Progenitor cell of endocrine pancreas (in vitro differentiated cells): ENCODE data around the gene TBCD. TPM values are rescaled to one million over a fixed set of nuclear protein-coding genes. Genes with fewer than 3 reads are reported as not detected.
A peak's percentile ranks its signal among the peaks of the same experiment; 100 is the strongest.

Experiments
- DNase-seq: peaks from one replicate; pipeline ENCODE4 v3.0.0; 2021; ENCODE audit warnings: low spot score; ENCODE audit not compliant: unreplicated experiment
- H3K27ac Mint-ChIP-seq: 2 replicates; pipeline ENCODE4 v1.8.0; 2021; ENCODE audit warnings: mild to moderate bottlenecking, moderate library complexity, mixed read lengths
- H3K27me3 Mint-ChIP-seq: 2 replicates; pipeline ENCODE4 v1.8.0; 2021; ENCODE audit warnings: mixed read lengths
- H3K36me3 Mint-ChIP-seq: 2 replicates; pipeline ENCODE4 v1.8.0; 2022; ENCODE audit warnings: mixed read lengths; ENCODE audit not compliant: insufficient read depth
- H3K4me1 Mint-ChIP-seq: 2 replicates; pipeline ENCODE4 v1.8.0; 2021; ENCODE audit warnings: low read depth, mixed read lengths
- H3K4me3 Mint-ChIP-seq: 2 replicates; pipeline ENCODE4 v1.8.0; 2021; ENCODE audit warnings: low read depth, mild to moderate bottlenecking, moderate library complexity, mixed read lengths
- H3K9me3 Mint-ChIP-seq: 2 replicates; pipeline ENCODE4 v1.8.0; 2021; ENCODE audit warnings: low read depth, mixed read lengths
- total RNA-seq: library from RNA; stranded (reverse); gene quantifications from 2 replicates; pipeline ENCODE4 v1.2.1, GENCODE V29; 2021
- TF ChIP-seq, protein P1 (sequence below): fragments of 200-600 bp; sonication (generic); IDR thresholded peaks from one replicate; pipeline ENCODE4 v1.5.0; 2021; ENCODE audit warnings: antibody characterized with exemption, mild to moderate bottlenecking; ENCODE audit not compliant: unreplicated experiment

The TBCD gene
- total RNA-seq, 1 donor from 2014 or later, result 95.6 TPM

DNA sequence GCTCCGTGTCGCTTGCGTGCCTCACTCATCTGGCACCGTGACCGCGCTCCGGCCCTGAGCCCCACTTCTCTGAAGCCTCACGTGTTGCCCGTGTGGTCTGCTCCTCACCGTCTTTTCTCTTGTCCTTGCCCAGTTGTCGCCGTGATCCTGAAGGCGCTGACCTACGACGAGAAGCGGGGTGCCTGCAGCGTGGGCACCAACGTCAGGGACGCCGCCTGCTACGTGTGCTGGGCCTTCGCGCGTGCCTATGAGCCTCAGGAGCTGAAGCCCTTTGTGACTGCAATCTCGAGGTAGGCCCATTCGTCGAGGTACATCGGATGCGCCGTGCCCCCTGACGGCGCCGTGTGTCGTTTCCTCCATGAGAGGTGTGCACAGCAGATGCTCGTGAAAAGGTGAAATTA, 118.2 kb downstream of the TBCD start:
- H3K36me3 Mint-ChIP-seq, result peaks cover 7% of the 10 kb centered on the region
- DNase-seq, result no peak
- H3K9me3 Mint-ChIP-seq, result no peaks in the 10 kb centered on the region

DNA sequence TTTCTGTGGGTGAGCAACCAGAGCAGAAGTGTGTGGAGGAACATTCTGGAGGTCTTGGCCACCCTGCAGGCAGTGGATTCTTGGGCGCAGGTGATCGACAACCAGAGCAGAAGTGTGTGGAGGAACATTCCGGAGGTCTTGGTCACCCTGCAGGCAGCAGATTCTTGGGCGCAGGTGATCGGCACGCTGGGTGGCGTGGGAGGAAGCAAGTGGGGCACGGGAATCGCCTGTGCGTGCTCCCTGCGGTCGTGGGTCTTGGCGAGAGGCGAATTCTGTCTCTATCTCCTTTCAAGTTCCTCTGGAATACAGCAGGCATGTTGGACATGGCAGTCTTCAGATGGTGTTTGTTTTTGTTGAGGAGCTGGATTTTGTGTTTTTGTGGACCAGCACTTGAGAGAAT, 118.7 kb downstream of the TBCD start:
- H3K9me3 Mint-ChIP-seq, result no peaks in the 10 kb centered on the region
- H3K36me3 Mint-ChIP-seq, result peaks cover 7% of the 10 kb centered on the region
- TF ChIP-seq, protein P1, sequence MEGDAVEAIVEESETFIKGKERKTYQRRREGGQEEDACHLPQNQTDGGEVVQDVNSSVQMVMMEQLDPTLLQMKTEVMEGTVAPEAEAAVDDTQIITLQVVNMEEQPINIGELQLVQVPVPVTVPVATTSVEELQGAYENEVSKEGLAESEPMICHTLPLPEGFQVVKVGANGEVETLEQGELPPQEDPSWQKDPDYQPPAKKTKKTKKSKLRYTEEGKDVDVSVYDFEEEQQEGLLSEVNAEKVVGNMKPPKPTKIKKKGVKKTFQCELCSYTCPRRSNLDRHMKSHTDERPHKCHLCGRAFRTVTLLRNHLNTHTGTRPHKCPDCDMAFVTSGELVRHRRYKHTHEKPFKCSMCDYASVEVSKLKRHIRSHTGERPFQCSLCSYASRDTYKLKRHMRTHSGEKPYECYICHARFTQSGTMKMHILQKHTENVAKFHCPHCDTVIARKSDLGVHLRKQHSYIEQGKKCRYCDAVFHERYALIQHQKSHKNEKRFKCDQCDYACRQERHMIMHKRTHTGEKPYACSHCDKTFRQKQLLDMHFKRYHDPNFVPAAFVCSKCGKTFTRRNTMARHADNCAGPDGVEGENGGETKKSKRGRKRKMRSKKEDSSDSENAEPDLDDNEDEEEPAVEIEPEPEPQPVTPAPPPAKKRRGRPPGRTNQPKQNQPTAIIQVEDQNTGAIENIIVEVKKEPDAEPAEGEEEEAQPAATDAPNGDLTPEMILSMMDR, result no peak
- no peak overlapping the region for H3K4me3 Mint-ChIP-seq
- DNase-seq, result no peak
- peaks cover 14% of the 10 kb centered on the region for H3K4me1 Mint-ChIP-seq
- no peaks in the 10 kb centered on the region for H3K27me3 Mint-ChIP-seq
- H3K27ac Mint-ChIP-seq, result peak overlapping the region; percentile 73

More for the DNA sequence above, 118.2 kb downstream of the TBCD start:
- Mint-ChIP-seq H3K27me3 (no peaks in the 10 kb centered on the region), H3K4me1 (peaks cover 10% of the 10 kb centered on the region), H3K4me3 (no peak overlapping the region), H3K27ac (peak overlapping the region; percentile 73)
- TF ChIP-seq, protein P1, result no peak

DNA sequence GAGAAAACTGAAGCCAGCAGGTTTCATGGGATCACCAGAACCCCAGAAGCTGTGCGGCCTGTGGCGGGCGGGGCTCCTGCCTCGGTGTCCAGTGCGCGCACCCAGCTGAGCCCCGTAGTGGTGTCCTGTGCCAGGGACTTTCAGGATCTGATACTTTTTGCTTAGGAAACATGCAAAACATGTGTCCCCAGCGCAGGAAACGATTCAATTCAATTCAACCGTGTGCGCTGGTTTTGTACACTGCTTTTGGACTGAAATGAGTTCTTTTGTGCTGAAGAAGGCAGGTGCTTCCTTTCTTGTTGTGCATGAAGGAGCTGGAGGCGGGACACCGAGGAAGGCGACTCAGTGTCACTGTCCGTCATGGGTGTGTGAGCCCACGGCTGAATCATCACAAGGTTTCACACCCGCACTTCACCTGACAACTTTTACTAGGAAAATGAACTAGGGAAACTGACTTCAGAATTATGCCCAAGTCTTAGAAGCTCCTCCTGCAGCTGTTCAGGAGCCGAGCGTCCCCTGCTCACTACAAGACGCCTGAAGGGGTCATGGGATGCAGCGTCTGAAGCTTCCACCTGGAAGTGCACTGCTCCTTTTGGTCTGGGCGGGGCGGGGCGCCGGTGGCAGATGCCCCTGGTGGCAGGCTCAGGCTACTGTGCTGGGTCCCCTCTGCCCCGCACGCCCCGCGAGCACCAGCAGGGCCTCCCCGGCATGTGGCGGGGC, 119.4 kb downstream of the TBCD start:
- H3K9me3 Mint-ChIP-seq, result no peaks in the 10 kb centered on the region
- H3K27ac Mint-ChIP-seq, result no peak overlapping the region
- H3K36me3 Mint-ChIP-seq, result peaks cover 7% of the 10 kb centered on the region
- H3K4me3 Mint-ChIP-seq, result no peak overlapping the region
- TF ChIP-seq, protein P1, result no peak
- H3K4me1 Mint-ChIP-seq, result peaks cover 18% of the 10 kb centered on the region
- DNase-seq, result no peak
- no peaks in the 10 kb centered on the region for H3K27me3 Mint-ChIP-seq

DNA sequence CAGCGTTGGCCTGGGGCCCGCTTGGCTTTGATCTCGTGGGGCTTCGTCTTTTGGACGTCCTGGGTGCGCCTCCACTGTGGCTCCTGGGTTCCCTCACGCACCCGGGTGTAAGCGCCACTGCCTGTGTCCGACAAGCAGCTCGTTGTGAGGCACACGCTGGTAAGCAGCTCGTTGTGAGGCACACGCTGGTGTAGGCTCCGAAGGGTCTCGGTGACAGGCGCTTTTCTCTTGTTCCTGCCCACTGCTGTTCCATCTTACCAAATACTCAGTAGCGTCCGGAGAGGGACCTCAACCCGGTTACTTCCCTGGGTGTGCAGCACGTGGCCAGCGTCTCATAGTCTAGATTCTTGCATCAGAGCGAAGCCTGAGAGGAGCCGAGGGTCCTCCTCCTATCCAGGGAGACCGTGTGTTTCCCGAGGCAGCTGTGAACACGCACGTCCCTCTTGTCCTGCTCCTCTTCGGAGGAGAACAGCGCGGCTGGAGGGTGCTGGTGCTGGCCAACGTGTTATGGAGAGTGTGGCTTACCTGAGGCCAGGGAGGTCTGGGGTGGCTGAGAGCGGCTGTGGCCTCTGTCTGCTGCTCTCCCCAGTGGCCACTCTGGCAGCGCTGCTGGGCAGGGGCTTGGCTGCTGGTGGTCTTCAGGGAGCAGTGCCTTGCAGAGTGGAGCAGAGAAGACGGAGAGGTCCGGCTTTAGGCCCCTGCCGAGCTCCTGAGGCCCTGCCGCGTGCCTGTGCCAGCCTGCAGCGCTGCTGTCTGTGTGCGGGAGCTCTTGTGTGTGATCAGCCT, 120.1 kb downstream of the TBCD start:
- DNase-seq, result no peak
- H3K9me3 Mint-ChIP-seq, result no peaks in the 10 kb centered on the region
- no peaks in the 10 kb centered on the region for H3K27me3 Mint-ChIP-seq
- H3K27ac Mint-ChIP-seq, result peak overlapping the region; percentile 71
- no peak overlapping the region for H3K4me3 Mint-ChIP-seq
- TF ChIP-seq, protein P1, result no peak
- H3K36me3 Mint-ChIP-seq, result peaks cover 7% of the 10 kb centered on the region
- peaks cover 23% of the 10 kb centered on the region for H3K4me1 Mint-ChIP-seq

DNA sequence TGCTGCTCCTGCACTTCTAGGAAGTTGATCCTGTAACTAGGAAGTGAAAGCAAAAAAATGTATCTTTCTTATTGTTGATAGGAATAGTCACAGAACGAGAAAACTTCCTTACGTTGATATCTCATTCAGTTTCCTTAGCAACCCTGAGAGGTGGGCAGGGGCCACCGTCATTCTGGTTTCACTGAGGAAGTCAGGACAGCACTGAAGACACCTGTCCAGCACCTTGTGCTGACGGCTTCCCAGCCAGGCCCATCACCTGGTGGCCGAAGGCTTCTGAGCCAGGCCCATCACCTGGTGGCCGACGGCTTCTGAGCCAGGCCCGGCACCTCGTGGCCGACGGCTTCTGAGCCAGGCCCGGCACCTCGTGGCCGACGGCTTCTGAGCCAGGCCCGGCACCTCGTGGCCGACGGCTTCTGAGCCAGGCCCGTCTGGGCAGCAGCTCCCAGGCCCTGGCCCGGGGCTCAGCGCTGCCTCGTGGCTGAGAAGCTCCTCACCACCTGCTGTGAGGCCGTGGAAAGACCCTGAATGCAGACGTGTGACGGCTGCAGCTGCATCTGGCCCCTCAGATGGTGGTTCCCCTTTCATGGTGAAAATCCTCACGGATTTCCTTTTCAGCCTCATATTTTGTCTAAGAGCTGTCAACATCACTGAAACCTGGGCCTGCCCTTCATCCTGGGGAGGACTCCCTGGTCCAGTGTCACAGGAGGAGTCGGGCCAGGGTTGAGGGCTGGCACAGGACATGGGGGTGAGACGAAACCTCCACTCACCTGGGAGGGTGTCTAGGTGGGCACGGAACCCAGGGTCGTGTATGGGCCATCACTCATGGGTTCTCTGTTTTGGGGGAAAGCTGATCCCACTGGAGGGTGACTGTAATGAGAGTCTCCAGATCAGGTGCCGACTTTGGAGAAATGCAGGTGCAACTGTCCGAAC, 121.0 kb downstream of the TBCD start:
- Mint-ChIP-seq H3K36me3 (peaks cover 7% of the 10 kb centered on the region), H3K4me1 (peaks cover 22% of the 10 kb centered on the region), H3K4me3 (no peak overlapping the region), H3K27ac (peak overlapping the region; percentile 52), H3K9me3 (no peaks in the 10 kb centered on the region), H3K27me3 (no peaks in the 10 kb centered on the region)
- no peak for DNase-seq
- TF ChIP-seq, protein P1, result no peak
